NK-92 treated with Interleukin-12 subunit alpha and Interleukin-12 subunit beta, amount 100 ng/mL, for 24 hours (cell line): ENCODE data around the gene HYPK.
A peak's percentile ranks its signal among the peaks of the same experiment; 100 is the strongest.

Experiments used
- DNase-seq: peaks from one replicate; lab custom pipeline; 2025; lab: John Stamatoyannopoulos, UW

Gene HYPK, protein sequence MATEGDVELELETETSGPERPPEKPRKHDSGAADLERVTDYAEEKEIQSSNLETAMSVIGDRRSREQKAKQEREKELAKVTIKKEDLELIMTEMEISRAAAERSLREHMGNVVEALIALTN

DNA sequence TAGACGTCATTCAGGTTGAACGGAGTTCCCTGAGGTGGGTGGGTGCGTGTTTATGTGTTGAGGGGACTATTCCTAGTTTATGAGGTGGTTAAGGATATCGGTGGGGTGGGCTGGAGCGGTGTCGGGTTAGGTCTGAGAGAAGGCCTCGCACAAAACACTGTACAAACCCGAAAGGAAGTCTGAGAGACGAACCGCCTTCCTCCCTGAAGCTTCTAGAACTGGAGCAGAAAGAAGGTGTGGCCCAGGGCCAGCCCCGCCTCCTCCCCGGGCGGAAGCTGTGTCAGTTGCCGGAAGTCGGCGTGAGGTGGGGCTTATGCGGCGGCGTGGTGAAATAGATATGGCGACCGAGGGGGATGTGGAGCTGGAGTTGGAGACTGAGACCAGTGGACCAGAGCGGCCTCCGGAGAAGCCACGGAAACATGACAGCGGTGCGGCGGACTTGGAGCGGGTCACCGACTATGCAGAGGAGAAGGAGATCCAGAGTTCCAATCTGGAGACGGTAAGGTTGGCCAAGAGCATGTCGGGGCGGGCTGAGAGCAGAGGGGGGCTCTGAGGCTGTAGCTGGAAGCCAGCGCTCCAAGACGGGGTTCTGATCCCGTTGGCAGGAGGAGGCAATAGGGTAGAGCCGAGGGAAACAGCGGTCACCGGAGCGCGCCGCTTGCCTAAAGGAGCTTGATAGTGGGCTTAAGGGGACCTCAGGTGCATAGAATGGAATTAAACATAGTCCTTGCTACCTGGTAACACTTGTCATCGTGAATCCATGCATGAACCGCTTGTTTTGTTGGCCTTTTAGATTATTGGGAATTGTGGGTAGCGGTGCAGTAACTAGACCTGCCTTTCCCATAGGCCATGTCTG, at the start of gene HYPK:
HYPK (plus strand) TSS at position 314 of the 856 bp plus-strand sequence; CDS start at position 338, 24 bp downstream.
- DNase-seq = peak; percentile 79

DNA sequence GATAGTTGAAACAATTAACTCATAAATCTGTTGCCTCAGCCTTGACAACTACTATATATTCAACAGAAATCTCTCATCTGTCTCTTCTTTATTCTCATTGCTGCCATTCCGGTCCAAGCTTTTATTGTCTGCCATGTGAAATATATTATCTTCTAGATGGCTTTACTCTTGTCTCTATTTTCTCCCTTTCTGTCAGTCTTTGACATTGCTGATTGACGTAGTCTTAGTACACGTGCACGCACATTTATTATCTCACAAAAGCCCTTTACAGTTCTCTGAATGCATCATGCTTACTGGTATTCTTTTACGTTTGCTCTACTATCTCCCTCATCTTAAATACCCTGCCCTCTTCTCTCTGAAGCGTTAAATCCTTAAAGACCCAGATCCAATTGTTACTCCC, 48.5 kb upstream of the HYPK start:
- no peak for DNase-seq

DNA sequence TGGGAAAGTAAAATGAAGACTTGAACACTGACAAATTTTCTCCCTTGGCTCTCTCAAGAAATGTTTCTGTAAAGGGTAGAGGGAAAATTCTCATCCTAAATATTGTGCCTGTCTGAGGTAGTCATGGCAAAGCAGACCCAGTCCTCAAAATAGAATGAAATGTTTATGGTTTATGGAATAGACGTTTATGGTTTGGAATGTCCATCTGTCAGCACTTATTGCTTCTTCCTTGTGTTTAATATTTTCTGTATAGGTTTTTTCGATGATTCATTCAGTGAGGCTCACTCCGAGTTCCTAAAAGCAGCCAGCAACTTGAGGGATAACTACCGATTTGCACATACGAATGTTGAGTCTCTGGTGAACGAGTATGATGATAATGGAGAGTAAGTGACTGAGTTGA, 37.6 kb upstream of the HYPK start:
- DNase-seq = no peak

DNA sequence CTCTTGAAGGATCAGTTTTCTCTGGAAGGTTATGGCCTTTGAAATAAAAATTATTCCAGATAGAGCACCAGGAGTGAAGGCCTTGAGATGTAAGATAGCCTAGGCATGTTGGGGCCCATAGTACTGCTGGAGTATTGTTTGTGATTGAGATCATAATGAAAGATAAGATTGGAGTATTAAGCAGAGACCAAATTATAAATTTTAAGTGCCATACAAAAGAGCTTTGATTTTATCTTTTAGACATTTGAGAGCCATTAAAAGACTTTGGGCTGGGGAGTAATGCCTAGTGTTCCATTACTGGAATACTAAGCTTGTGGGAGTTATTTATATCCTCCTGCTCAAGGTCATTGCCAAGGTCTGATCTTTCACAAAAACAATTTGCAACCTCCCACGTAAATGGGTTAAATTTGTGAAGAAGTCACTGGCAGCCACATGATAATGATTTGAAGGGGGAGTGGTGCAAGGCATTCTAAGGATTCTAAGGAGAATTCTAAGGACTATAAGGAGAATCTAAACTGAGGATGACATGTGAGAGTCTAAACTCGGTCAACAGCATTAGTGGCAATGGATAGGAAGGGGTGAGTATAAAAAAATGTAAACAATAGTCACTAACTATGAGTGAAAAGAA, 36.5 kb upstream of the HYPK start:
- no peak for DNase-seq

DNA sequence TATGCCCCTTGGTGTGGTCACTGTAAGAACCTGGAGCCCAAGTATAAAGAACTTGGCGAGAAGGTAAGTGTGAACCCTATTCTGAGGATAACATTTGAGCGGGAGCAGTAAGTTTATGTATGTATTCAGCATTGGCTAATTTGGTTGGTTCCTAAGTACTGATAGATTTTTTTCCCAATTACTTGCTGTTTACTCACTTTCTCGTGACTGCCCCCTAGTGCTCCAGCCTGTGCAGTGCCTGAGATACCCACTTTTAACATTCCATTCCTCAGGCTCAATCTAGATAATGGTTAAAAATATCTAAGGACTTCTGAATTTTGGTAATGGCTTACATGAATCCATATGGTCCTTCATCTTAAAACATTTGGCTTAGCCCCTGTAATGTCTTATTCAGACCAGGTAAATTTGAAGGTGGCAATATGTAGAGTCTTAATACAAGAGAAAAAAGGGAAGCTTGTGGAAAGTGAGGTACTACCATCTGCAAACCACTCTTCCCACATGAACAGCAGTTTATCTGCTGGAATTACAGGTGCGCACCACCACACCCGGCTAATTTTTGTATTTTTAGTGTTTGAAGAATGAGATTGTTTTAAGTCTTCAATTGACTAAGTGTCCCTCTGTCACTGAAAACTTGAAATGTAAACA, 30.7 kb upstream of the HYPK start:
- no peak for DNase-seq

DNA sequence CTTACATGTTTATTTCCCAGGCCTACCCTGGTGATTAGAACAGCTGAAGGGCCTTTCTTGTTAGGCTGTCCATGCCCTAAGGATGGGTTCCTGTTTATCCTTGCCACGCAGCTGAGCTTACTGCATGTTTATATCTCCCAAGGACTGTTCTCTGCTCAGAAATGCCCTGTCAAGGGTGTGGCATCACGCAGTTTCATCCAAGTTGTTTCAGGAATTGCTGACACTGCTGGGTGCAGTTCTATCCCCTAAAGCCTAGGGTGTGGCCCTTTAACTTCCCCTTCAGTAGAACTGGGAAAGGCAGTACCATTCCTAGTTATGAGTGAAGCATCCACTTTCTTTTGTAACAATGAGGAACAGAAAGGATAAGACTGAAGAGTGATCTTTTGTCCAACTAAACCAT, 28.6 kb upstream of the HYPK start:
- DNase-seq = no peak

DNA sequence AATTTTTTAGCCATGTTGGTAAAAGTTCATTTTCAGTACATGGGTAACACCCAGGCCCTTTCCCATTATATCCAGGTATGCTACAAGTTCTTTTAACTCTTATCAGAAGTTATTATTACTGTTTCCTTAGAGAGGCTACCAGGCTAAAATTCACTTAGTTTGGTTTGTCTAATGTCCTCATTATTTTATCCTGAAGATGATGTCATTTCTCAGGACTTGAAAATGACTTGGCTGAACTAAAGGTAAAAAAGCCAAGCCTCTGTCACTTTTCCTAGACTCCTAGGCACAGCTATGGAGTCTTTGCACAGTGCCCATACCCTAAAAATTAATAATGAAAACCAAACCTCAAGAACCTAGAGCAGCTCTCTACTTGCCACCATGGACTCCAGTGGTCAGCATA, 27.8 kb upstream of the HYPK start:
- no peak for DNase-seq

DNA sequence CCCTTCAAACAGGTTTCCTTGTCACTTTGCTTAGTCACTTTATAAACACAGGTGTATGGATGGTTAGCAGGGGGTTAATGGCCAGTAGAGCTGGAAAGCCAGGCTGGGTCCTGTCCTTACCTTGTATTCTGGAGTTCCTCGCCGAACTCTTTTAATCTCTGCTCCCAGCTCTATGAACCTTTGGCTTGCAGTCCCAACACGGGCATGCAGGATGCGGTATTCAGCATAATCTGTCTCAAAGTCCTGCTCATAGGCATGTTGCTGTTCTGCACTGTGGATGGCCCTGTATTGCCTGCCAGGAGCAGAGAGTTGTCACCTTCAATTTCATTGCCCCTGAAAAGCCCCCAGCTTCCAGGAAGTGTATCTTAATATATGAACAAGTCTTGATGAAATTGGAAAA, 26.3 kb upstream of the HYPK start:
- no peak for DNase-seq

DNA sequence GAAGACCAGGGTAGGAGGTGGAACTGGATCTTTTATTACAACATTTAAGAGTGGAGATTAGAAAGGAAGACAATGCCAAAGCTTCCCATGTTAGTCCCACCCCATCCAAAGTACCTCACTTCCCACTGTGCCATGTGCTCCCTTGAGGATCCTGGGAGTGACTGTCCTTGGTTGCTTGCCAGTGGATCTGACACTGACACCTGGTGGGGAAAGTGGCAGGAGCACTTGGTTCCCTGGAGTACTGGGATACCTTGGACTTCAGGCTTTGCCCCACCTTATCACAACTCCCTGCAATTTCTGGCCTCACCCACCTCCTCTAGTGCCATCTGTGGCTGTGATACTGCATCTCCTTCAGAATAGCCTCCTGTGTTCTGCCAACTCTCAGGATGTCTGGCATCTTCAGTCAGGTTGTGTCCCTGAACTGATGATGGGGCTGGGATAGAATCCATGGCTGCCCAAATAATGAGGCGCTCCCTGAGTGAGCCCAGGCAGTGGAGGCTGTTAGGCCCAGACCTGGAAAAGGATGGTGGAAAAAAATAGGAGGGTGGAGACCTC, 24.9 kb upstream of the HYPK start:
- DNase-seq = no peak

DNA sequence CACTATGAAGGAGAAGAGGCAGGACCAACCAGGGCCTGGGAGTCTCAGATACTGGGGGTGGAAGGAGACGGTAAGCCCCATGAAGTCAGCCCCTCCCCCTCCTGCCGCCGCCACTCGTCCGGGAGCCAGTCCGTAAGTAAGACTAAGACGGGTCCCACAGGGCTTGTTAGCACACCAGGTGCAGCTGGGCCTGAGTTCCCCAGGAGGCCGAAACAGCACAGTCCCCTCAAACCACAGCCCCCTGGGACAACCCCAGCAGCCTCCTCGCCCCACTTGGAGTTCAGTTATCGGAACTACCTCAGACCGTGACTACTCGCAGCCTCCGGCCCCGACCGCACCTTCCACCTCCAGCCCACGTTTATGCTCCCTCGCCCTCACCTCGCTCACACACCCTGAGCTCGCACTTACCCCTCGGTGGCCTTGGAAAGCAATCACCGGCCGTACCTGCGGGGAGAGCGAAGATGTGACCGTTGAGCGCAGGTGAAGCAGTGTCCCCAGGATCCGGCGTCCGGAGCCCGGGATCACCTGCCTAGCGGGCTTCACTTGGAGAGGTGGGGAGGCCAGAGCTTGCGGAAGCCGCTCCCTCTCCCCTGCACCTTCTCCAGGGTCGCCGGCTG, 24.2 kb upstream of the HYPK start:
- DNase-seq = no peak

DNA sequence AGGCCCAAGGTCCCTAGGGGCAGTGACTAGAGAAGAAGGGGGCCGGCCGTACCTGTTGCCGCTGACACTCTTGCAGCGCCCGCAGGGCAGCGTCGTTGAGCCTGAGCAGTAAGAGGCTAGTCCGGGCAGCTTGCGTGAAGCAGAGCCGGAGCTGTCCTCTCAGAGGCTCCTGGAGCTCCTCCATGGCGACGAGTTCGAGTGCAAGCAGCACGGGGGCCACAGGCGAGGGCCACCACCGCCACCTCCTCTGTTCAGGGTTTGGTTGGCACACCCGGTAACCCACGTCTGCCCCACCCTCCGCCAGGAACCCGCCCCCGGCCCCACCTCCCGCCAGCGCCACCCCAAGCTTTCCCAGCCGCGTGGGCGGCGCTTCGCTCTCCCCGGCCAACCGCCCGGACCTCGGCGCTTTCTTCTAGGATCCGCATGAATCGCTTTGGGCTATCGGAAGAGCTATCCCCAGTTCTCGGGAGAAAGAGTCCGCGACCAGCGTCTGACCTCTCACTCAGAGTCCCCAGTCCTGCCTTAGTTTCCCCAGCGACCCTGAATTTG, 23.6 kb upstream of the HYPK start, which contains the start of gene ELL3:
ELL3 (minus strand) TSS at position 249 of the 549 bp plus-strand sequence; CDS start at position 184, 65 bp downstream.
- no peak for DNase-seq

DNA sequence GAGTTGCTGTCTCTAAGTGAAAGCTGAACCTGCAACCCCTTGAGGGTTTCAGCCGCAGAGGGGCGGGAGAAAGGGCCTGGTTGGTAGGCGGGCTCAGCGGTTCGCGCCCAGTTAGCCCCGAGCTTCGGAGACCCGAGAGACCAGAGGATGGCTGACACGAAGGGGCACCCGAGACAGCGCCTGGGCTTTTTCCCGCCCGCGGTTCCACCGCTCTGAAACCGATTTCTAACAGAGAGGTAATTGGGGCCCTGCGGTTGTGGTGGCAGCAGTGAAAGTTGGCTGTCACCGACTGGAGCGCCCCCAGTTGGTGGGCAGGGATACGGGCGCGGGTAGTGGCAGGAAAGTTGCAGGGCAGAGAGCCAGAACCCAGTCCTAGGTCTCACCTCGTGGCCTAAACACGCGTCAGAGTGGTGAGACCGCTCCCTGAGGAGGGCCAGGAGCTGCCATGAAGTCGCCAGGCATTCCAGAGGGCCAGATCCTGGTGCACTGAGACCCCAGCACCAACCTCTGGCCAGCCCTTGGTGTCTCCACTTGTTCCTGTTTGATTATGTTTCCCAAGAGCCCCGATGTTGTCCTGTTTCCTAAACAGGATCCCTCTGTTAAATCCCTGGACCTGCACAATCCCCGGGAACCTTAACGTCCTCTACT, 23.0 kb upstream of the HYPK start:
- DNase-seq = no peak

DNA sequence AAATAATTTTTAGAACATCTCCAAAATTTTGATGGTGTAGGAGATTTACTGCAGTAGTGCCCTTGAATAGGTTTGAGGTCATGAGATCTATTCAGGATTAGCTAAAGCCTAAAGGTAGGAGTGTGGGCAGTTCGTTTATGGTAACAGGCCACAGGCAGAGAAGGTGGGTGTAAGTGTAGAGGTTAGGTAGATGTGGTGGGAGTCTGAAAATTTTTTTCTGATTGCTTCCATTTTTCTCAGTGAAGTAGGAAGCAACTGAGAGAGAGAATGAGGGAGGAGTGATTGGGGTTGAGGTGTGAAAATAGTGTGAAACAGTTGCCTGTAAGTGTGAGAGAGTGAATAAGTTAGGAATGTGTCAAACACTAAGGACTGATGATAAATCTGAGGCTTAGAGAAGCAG, 21.4 kb upstream of the HYPK start:
- no peak for DNase-seq

DNA sequence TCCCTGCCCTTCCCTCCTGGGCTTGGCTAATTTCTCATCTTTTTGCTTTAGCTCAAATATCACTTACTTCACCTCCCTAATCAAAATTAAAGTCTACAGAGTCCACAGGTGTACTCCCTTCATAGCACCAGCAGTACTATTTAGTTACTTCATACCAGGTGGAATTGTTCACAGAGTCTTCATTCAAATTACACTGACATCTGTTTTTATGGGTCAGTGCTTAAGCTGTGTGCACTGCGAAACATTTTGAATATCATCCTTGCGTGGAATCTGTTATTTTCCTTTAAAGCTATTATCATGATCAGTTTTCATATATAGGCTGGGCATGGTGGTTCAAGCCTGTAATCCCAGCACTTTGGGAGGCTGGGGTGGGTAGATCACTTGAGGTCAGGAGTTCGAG, 11.0 kb upstream of the HYPK start:
- no peak for DNase-seq

DNA sequence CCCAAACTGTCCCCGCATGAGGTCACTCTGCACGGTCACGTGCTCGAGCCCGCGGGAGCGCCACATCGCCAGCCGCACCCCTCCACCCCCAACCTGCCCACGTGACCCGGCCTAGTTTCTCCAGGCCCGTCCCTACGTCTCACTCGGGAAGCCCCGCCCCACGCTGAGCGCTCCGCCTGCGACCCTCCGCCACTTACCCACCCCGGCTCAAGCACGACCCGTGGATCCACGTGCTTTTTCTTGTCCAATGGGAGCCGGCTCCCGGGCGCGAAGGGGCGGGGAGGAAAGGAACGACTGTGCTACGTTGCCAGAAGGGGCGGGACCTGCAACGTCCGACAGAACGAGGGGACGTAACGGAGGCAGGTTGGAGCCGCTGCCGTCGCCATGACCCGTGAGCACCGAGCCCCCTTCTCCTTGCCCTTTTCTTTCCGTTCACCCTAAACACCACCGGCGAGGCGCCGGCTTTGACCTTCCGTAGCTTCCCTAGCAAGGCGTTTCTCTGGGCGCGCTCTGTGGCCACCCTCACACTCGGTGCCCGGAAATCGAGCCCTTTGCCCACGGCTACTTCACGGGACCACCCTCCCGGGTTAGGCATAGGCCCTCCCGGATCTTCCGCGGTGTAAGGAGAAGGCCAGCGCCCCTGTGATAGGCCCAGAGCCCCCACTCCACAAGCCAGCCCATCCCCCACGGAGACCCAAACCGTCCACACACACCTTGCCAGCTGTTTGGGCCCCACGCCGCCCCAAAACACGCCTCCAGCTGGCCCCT, 8.2 kb upstream of the HYPK start, which contains the start of gene SERF2:
SERF2 (plus strand) TSS at position 328 of the 768 bp plus-strand sequence; CDS start at position 385, 57 bp downstream.
- peak; percentile 100 for DNase-seq

DNA sequence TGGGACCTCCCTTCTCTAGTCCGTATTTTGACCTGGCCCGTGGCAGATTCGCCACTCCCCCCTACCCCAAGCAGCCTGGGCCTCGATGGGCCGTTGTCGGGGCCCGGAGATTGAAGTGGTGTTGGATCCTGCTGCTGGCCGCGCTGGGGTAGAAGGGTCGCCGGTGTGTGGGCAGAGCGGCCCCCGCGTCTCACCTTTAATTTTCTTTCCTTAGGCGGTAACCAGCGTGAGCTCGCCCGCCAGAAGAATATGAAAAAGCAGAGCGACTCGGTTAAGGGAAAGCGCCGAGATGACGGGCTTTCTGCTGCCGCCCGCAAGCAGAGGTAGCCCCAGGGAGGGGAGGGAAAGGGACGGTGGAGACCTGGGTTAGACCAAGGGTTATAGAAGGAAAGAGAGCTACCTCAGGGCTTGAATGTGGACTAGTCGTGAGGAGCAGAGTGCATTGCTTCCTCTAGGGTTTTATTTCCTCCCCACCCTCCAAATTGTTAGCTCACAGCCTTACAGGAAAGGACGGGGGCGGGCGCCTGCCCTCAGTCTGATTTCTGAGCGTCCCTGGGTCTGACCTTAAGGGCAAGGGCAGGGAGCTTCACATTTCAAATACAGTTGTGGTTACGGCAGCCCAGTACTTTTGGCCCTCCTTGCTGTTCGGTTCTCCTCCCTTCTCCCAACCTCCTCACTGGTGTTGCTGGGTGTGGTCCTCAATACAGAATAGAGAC, 7.5 kb upstream of the HYPK start:
- no peak for DNase-seq

DNA sequence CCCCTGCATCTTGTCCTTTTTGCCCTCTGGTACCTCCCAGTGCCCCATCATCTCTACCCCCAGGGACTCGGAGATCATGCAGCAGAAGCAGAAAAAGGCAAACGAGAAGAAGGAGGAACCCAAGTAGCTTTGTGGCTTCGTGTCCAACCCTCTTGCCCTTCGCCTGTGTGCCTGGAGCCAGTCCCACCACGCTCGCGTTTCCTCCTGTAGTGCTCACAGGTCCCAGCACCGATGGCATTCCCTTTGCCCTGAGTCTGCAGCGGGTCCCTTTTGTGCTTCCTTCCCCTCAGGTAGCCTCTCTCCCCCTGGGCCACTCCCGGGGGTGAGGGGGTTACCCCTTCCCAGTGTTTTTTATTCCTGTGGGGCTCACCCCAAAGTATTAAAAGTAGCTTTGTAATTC, 6.8 kb upstream of the HYPK start:
- DNase-seq = no peak

DNA sequence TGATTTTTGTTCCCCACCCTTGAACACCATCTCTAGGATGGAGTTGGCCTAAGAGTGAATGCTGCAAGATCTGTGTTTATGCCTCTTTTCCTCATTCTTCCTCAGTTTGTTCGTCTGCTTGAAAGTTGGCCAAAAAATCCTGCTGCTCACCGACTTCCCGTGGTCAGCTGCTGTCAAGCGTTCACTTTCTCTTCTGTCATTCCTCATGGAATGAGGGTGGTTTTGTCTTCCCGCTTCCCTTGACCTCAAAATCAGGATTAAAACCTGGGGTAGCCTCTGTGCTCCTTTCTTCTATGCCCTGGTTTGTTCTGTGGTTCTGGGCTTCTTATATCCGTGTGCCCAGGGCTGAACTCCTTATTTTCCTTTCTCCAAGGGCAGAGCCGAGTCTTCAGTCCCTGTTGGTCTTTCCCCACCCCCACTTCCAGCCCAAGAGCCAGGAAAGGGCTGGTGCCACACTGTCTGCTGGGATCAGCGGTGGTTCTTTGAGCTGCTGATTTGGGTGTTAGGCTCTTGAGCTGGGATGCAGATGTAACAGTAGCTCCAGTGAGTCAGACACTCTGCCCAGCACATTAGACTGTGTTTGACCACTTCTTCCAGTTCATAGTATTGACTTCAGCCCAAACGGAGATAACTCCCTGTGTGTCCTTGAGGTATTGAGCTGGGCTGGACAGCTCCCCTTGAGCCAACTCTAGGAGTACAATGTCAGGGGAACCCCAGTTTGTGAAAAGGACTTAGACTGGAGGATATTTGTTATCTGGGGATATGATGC, 5.9 kb upstream of the HYPK start:
- no peak for DNase-seq

DNA sequence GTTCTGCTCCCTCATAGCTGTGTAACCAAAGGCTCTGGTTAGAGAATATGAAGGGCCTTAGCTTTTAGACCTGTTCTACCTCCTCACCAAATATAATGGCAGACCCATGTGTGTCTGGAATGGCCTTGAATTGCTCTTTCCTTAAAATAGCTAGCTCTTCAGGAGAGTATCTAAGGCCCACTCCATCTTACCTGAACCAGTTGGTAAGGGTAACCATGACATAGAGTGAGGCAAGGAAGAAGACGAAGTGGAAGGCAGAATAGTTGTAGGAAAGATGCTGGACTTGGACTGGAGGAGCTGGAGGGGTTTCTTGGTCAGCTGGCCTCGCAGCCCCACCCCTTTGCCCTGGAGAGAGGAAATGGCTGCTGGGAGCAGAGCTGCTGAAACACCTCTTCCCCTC, 5.2 kb upstream of the HYPK start:
- no peak for DNase-seq
